NCI-H2227 (cell line): ENCODE measurements around the gene ADISSP.
A peak's percentile ranks its signal among the peaks of the same experiment; 100 is the strongest.

Source experiments
- DNase-seq: peaks from one replicate; lab custom pipeline; 2025; ENCODE audit not compliant: unreplicated experiment; lab: John Stamatoyannopoulos, UW

The ADISSP gene

DNA sequence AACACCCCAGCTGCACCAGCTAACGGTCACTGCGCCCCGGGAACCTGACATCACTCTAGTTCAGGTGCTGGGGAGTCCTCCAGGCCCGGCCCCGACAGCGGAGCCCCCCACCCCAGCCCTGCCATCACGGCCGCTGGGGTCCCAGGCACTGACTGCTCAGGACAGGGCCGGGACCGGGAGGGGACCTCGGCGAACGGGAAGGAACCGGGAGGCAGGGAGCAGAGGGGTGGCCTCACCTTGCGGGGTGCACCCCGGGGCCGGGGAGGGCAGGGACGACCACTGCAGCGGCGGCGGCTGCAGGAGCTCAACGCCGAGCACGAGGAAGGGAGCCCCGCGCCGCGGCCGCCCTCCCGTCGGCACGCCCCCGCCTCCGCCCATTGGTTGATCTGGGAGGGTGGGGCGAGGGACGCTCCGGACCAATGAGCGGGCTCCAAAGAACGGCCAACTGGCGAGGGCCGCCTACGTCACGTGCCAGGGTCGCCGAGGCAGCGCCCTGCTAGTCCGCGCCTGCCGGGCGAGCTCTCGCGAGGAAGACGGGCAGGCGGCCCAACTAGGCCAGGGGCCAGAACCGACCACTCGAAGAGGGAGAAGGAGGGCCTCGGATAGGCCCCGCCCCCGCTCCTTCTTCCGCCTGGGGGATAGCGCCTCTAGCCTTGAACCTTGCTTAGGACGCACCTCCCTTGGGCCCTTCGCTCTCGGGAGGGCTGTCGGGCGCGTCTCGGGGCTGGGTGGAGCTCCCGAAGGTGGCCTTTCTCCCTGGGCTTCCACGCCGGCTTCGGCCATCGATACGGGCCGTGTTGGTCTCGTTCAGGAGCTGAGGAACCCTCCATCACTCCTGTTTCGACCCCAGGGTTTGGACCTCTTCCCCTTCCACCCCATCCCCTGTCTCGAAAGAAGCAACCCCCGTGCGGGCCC lies at the start of gene ADISSP:
Gene ADISSP (minus strand): TSS at position 327 of the 915 bp plus-strand sequence. CDS start 7,653 bp downstream, outside the sequence.
- DNase-seq, result peak; percentile 99

DNA sequence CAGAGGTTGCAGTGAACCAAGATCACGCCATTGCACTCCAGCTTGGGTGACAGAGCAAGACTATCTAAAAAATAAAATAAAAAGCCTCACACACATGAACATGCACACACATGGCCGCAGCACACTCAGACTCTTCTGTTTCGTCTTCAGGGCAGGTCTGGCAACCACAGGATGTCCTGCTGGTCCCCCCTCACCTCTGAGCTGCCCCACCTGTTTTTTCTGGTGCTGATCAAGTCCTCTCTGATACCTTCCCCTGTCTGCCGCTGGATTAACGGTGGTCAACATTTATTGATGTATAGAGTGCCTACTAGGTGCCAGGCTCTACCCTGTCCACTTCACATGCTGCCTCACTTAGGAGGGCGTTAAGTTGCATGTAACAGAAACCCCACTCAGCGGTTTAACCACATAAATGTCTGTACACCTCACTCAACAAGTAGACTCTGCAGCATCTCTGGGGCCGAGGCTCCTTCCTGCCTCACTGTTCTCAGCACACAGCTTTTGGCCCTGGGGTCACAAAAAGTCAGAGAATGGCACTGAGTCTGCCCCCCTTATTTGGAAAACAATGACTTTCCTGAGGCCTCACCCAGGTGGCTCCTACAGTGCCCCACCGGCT lies 48.3 kb upstream of the ADISSP start:
- no peak for DNase-seq

DNA sequence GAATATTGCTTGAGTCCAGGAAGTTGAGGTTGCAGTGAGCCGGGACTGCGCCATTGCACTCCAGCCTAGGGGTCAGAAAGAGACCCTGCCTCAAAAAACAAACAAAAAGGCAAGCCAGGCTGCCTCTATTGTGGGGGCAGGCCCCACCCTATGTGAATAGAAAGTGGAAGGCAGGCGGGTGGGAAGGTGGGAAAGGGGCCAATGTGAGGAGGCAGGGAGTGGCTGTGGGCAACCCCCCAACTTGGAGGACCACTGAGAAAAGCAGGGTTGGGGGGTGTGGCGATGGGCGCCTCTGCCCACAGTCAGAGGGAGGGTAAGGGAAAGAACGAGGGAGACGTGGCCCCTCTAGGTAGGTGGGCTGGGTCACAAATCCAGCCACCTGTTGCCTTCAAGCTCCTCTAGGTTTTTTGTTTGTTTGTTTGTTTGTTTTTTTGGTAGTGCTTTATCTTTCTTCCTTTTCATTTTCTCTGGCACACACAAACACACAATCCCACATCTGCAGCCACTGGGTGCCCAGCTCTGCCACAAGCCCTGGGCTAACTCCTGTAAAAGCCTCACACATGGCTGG lies 47.5 kb upstream of the ADISSP start:
- no peak for DNase-seq

DNA sequence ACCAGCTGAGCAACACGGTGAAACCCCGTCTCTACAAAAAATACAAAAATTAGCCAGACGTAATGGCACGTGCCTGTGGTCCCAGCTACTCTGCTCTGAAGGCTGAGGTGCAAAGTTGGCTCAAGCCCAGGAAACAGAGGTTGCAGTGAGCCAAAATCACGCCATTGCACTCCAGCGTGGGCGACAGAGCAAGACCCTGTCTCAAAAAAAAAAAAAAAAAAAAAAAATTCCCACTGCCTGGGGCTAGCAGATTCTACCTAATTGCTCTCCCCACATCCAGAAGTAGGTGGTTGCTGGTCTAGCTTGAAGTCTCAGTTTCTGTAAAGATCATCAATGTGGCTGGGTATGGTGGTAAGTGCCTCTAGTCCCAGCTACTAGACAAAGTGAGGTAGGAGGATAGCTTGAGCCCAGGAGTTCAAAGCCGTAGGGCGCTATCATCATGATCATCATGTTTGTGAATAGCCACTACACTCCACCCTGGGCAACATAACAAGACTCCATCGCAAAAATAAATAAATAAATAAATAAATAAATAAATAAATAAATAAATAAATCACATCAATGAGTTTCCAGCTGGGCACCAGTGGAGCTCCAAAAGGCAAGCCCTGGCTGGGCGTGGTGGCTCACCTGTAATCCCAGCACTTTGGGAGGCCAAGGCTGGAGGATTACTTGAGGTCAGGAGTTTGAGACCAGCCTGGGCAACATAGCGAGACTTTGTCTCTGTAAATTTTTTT lies 46.5 kb upstream of the ADISSP start:
- DNase-seq, result no peak

DNA sequence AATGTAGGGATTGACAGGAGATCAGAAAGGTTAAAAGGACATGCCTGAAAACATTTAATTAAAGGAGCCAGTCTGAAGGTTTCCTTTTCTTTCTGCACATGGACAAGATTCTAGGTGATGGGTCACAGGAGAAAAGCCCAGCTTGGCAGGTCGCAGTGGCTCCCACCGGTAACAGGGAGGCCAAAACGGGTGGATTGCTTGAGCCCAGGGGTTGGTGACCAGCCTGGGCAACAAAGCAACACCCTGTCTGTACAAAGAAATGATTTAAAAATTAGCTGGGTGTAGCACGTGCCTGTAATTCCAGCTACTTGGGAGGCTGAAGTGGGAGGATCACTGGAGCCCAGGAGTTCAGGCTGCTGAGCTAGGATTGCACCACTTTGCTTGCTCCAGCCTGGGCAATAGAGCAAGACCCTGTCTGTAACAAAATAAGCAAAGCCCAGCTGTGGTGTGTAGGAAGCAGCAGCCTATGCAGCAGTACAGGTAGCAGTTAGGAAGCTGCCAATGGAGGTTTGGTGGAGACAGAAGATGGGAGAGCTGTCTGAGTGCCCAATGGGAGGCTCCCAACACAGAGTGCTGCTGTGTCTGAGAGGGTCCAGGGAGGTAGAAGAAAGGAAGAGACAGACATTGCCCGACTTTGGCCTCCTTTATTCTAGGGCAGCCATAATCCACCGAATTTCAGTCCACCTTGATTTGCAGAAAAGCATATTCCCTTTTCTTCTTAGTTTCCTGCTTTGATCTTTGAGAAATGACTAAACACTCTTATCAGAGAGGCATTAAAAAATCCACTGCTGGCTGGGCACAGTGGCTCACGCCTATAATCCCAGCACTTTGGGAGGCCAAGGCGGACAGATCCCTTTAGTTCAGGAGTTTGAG lies 45.7 kb upstream of the ADISSP start:
- DNase-seq, result no peak

DNA sequence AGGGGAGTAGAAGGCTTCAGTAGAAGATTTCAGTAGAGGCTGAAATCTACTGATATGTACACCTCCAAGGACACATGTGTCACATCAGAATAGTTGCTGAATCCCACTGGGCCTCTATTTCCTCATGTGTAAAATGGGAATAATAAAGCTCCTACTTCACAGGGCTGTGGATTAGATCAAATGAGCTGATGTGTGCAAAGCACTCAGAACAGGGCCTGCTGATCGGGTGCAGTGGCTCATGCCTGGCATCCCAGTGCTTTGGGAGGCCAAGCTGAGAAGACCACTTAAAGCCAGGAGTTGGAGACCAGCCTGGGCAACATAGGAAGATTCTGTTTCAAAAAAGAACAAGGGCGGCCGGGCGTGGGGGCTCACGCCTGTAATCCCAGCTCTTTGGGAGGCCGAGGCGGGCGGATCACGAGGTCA lies 44.7 kb upstream of the ADISSP start:
- DNase-seq, result no peak

DNA sequence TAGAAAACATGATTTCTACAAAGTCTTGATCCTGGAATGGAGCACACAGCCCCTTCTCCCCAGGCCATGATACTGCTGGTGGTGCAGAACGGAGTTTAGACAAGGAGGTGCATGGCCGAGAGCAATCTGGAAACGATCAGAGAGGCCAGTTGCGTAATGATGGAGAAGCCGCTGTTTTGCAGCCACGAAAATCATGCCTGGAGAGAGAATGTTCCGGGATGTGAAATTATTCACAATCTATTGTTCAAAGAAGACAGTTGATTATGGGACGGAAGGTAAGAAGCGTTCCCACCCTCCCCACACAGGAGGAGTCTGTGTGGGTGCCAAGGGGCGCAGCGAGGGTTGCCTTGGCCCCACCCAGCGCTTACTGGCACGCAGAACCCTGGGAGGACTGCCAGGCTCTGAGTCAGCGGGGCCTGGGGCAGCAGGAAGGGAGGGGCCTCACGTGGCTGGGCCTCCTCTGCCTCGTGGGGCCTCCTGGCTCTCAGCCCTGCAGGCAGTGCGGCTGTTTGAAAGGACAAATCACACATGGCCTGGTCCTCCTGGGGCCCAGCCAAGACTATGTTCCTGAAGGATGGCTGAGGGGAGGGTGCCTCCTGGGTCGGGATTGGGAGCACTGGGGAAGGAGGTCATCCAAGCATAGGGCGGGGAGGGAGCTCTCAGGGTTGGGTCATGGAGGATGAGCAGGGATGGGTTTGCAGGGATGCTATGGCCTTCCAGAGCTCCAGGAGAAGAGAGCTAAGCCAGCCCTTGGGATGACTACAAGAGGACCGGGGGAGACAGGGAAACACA lies 44.1 kb upstream of the ADISSP start:
- peak; percentile 59 for DNase-seq

DNA sequence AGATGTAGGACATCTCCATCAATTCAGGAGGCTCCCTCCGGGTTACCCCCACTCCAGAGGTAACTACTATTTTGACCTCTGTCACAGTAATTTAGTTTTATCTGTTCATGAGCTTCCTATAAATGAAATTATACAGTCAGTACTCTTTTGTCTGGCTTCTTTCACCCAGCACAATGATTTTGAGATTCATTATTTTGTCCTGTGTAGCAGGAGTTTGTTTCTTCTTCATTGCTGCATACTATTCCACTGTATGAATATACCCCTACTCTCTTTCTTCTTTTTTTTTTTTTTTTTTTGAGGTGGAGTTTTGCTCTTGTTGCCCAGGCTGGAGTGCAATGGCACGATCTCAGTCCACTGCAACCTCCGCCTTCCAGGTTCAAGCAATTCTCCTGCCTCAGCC lies 41.0 kb upstream of the ADISSP start:
- DNase-seq, result no peak

DNA sequence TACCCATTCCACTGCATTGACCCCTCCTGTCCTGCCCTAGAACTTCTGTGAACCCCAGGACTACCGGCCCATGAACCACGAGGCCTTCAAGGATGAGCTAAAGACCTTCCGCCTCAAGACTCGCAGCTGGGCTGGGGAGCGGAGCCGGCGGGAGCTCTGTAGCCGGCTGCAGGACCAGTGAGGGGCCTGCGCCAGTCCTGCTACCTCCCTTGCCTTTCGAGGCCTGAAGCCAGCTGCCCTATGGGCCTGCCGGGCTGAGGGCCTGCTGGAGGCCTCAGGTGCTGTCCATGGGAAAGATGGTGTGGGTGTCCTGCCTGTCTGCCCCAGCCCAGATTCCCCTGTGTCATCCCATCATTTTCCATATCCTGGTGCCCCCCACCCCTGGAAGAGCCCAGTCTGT lies 37.2 kb upstream of the ADISSP start:
- no peak for DNase-seq

DNA sequence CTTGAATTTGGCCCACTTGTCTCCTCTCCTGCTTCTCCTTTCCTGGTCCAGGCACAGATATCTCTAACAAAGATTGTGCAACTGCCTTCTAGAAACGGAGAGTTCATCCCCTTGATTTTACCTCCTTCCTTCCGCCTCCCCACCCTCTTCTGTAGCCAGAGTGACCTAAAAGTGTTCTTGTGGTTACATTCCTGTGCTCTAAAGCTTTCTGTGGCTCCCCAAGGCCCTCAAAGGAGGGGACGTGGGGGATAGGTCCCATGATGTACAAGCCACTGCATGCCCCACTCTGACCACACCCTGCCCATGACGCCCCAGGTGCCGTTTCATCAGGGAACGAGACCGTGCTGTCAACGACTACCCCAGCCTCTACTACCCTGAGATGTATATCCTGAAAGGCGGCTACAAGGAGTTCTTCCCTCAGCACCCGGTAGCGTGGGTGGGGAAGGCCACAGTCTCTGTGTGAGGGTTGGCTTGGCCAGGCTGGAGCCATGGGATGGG lies 36.8 kb upstream of the ADISSP start:
- no peak for DNase-seq

DNA sequence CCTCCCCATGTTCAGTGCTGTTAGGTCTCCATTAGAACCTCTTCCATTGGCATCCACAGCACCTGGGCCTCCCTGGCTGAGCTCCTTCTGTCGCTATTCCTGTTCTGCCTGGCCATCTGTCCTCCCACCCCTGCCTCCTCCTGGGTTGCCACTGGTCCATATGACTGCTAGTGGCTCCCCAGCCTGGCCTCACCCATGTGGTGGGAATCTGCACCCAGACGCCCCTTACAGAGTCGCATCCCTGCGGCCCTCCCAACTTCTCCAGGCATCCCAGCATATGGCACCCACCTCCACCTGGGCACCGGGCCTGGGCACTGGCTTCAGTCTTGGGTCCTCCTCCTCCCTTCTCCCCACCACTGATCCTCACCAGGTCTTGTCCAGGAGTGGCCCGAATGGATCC lies 36.3 kb upstream of the ADISSP start:
- DNase-seq, result no peak

DNA sequence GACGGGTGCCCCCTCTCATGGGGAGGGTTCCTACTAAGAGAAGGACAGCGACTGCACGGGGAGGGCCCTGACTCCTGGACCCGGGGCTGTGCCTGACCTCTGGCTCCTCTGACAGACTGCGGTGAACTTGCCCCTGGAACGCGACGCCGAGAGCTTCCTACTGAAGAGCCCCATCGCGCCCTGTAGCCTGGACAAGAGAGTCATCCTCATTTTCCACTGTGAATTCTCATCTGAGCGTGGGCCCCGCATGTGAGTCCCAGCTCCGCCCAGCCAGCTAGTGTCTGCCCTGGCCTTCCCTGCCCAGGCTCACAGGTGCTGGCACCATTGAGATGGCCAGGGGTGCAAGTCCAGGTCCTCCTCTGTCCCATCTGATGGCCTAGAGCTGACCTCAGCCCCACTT lies 35.7 kb upstream of the ADISSP start:
- no peak for DNase-seq

DNA sequence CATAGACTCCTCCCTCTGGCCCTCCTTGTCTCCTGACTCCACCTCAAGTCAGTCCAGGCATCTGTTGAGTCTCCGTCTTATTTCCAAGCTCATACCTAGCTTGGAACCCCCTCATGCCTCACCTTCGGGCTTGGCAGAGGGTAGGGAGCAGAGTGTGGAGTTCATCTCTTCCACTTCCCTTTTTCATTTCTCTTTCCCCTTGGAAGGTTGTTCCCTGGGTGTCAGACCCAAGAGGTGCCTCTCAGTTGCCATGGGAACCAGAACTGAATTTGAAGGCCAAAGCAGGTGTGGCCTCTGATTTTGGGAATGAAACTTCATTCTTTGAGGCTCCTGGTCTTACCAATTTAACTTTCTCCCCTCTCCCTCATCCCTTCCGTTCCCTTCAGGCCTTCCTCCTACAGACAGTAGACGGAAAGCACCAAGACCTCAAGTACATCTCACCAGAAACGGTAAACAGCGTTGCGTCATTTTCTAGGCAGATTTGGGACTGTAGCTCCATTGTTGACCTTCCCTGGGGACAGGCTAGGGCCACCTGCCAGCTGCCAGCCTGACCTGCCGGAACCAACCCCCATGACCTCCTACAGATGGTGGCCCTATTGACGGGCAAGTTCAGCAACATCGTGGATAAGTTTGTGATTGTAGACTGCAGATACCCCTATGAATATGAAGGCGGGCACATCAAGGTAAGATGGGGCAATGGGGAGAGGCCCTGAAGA lies 35.1 kb upstream of the ADISSP start:
- no peak for DNase-seq

DNA sequence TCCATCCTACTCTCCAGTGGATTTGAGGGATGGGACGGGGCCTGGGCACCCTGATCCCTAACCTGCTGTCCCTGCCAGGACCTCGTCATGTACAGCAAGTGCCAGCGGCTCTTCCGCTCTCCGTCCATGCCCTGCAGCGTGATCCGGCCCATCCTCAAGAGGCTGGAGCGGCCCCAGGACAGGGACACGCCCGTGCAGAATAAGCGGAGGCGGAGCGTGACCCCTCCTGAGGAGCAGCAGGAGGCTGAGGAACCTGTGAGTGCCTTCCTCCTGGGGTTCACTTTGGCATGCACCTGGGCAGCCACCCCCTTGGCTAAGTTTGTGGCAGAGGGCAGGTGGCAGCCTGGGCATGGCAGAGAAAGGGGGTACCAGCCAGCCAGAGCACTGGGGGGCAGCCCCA lies 34.3 kb upstream of the ADISSP start:
- no peak for DNase-seq

DNA sequence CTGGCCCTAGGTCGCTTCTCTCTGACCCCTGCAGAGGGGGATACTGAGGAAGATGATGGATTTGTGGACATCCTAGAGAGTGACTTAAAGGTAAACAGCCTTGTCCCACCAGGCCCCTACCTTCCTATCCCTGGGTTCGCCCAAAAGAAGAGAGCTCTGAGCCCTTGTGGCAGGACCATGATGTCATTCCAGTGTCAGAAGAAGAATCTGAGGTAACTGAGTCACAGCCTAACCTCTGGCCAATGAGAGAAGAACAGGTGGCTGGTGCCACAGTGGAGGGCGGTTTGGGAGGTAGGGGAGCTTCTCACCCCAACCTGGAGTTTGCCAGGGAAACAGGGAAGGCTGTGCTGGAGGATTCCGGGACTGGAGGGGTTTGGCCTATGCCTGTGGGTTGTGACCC lies 33.7 kb upstream of the ADISSP start:
- DNase-seq, result no peak

DNA sequence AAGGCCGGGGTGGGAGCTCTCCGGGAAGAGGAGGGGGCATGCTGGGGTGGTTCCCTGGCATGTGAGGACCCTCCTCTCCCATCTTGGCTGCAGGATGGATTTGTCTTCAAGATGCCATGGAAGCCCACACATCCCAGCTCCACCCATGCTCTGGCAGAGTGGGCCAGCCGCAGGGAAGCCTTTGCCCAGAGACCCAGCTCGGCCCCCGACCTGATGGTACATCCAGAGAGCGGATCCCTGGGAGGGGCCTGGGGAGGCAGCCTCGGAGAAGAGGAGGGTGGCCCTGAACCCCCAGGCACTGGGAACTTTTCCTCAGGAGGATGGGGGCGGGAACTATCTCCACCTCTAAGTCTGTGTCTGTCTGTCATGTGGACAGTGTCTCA lies 33.3 kb upstream of the ADISSP start:
- DNase-seq, result no peak

DNA sequence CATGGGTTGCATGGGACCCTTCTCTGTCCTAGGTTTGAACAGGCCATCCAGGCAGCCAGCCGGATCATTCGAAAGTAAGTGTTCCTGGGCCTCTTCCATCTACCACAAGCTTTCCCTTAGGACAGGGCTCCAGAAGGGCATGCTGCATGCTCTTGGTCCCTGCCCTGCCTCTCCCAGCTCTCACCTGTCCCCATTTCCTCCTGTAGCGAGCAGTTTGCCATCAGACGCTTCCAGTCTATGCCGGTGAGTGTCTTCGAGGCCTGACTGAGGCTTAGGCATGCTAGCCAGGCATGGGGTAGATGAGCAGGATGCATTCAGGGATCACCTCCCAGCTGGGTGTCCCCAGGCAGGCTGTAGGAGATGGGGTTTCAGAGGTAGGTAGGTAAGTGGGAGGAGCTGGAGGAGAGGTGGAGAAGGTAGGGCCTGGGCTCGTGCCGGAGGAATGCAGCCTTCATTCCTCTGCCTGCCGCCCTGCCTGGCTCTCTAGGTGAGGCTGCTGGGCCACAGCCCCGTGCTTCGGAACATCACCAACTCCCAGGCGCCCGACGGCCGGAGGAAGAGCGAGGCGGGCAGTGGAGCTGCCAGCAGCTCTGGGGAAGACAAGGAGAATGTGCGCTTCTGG lies 32.8 kb upstream of the ADISSP start:
- no peak for DNase-seq

DNA sequence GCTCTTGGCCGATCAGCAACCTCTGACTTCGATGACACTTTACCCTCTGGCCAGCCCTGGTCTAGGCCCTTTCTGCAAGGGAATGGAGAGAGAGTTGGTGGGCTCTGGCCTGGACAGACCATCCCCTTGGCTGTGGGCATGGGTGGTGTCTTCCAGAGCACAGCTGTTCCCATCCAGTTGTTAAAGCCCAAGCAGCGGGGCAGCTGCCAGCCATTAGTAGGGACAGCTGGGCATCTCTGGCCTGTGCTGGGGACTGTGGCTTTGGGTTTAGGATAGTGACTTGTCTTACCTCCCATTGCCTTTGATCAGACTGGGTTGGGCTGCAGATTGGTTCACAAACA lies 31.3 kb upstream of the ADISSP start:
- no peak for DNase-seq

DNA sequence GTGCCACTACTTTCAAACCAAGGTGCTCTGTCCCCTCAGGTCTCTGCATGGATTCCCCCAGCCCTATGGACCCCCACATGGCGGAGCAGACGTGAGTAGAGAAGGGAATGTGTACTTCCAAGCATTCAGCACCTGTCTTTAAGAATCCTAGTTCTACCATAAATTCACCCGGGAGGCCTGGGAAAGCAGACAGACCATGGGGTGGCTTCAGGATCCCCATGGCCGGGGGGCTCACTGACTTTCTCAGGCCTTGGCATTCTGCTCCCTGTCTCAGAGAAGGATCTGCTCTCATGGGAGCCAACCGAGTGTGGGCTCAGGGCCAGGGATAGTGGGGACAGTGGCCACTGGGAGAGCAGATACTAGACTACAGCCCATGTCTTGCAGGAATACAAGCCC lies 30.8 kb upstream of the ADISSP start:
- no peak for DNase-seq
